K562 (cell line): Measurements from ENCODE around the gene SHANK3. TPM values are rescaled to one million over a fixed set of nuclear protein-coding genes. Genes with fewer than 3 reads are reported as not detected.

Source experiments
- ATAC-seq: fragments of 200-7000 bp; cut with Tn5 transposase; 3 replicates; pipeline ENCODE4 v1.9.1; 2020; ENCODE audit warnings: moderate library complexity
- BruUV-seq: library from RNA; stranded (reverse); fragments of 400-500 nt; replicated peaks from 2 replicates; lab custom pipeline; 2021; lab: Mats Ljungman, UMichigan
- CTCF ChIA-PET: fragments of 300-600 bp; formaldehyde crosslinking; extraction: SDS; loops from one replicate; lab custom pipeline; 2021; ENCODE audit warnings: low intra/inter-chr PET ratio; lab: Yijun Ruan, JAX
- POLR2A ChIA-PET: fragments of 300-600, 350-650 bp; sonication (Branson Sonifier 250); formaldehyde crosslinking; extraction: SDS; loops from one replicate; lab custom pipeline; 2021; ENCODE audit warnings: antibody characterized with exemption, inconsistent platforms; lab: Yijun Ruan, JAX
- DNase-seq, 4 experiments: peaks; one replicate each; pipeline versions ENCODE4 v3.0.0 to v3.0.0-alpha.2; 2011 to 2018; ENCODE audit warnings: low spot score in 3 of 4, mixed read lengths in 3 of 4; ENCODE audit errors: extremely low read depth in 1 of 4
- FAIRE-seq: peaks from 2 replicates; lab custom pipeline; 2011; peaks lifted over from hg19 to GRCh38; lab: Jason Lieb, UNC
- H2AFZ ChIP-seq: 2 replicates; pipeline ENCODE4 v1.6.0; 2011; ENCODE audit warnings: low read depth, low read length, control low read depth, inconsistent platforms
- H3K27ac ChIP-seq: fragments of 200-600 bp; 3 replicates; pipeline ENCODE4 v1.8.0; 2011; ENCODE audit warnings: low read depth, mild to moderate bottlenecking, control low read depth, inconsistent platforms, low read length, moderate library complexity, mixed read lengths; ENCODE audit errors: extremely low read depth
- H3K27me3 ChIP-seq, 2 experiments: fragments of 300-600 bp in 1 of 2; 2 replicates in 1 of 2; 3 replicates in 1 of 2; pipeline versions ENCODE4 v1.6.0 to v1.8.0; 2011; ENCODE audit warnings: inconsistent platforms in 2 of 2, low read length in 2 of 2, mild to moderate bottlenecking in 1 of 2, mixed read lengths in 1 of 2, moderate library complexity in 1 of 2; ENCODE audit not compliant: control insufficient read depth in 2 of 2, insufficient read depth in 2 of 2
- H3K36me3 ChIP-seq: fragments of 300-600 bp; 3 replicates; pipeline ENCODE4 v1.8.0; 2011; ENCODE audit warnings: mild to moderate bottlenecking, low read length, inconsistent platforms; ENCODE audit not compliant: control insufficient read depth, insufficient read depth
- H3K4me1 ChIP-seq, 2 experiments: fragments of 200-600 bp in 1 of 2; replicated peaks in 1 of 2; 2 replicates in 1 of 2; 3 replicates in 1 of 2; pipeline versions ENCODE4 v1.5.1 to v1.8.0; 2011; ENCODE audit warnings: inconsistent platforms in 2 of 2, low read length in 2 of 2, mild to moderate bottlenecking in 1 of 2, mixed read lengths in 1 of 2, moderate library complexity in 1 of 2; ENCODE audit not compliant: control insufficient read depth in 2 of 2, insufficient read depth in 2 of 2
- H3K4me2 ChIP-seq: 2 replicates; pipeline ENCODE4 v1.6.1; 2011; ENCODE audit warnings: low read length, control low read depth, inconsistent platforms, mixed read lengths; ENCODE audit not compliant: insufficient read depth
- H3K4me3 ChIP-seq: fragments of 200-600 bp; sonication (generic), shearing (Covaris generic); 2 replicates; pipeline ENCODE4 v1.5.1; 2016; ENCODE audit warnings: control low read depth, inconsistent platforms
- H3K79me2 ChIP-seq: fragments of 200-600 bp; 3 replicates; pipeline ENCODE4 v1.8.0; 2011; ENCODE audit warnings: low read length, inconsistent platforms; ENCODE audit not compliant: control insufficient read depth, insufficient read depth
- H3K9ac ChIP-seq, 2 experiments: 2 replicates each; pipeline versions ENCODE4 v1.6.0 to v1.6.1; 2011; ENCODE audit warnings: low read depth in 2 of 2, low read length in 2 of 2, control low read depth in 1 of 2, inconsistent platforms in 1 of 2, mild to moderate bottlenecking in 1 of 2, mixed read lengths in 1 of 2; ENCODE audit not compliant: insufficient read depth in 1 of 2
- H3K9me1 ChIP-seq: one replicate; pipeline ENCODE4 v1.6.0; 2011; ENCODE audit warnings: inconsistent platforms, mild to moderate bottlenecking, low read length, moderate library complexity; ENCODE audit not compliant: control insufficient read depth, insufficient read depth
- H3K9me3 ChIP-seq: replicated peaks from 2 replicates; pipeline ENCODE4 v1.5.1; 2011; ENCODE audit warnings: low read depth, low read length, inconsistent platforms; ENCODE audit not compliant: control insufficient read depth, insufficient read depth
- H4K20me1 ChIP-seq: replicated peaks from 2 replicates; pipeline ENCODE4 v1.6.1; 2011; ENCODE audit warnings: low read length, inconsistent platforms, mixed read lengths; ENCODE audit not compliant: control insufficient read depth, insufficient read depth
- CBFA2T2 ChIP-seq: fragments of 450-650 bp; conservative IDR thresholded peaks from 2 replicates; pipeline ENCODE4 v1.6.1; 2017; ENCODE audit warnings: mild to moderate bottlenecking
- CEBPB ChIP-seq: fragments of 450-650 bp; IDR thresholded peaks from 2 replicates; pipeline ENCODE4 v1.6.1; 2016; ENCODE audit warnings: missing genetic modification characterization, missing compliant biosample characterization
- ETV5 ChIP-seq: sonication (generic); formaldehyde crosslinking; IDR thresholded peaks from 2 replicates; pipeline ENCODE4 v1.4.0; 2020; ENCODE audit warnings: low read depth, mild to moderate bottlenecking, missing genetic modification reagents
- FOXM1 ChIP-seq, 2 experiments: fragments of 450-650 bp in 1 of 2; sonication (generic) in 1 of 2; formaldehyde crosslinking in 1 of 2; IDR thresholded peaks; 2 replicates each; pipeline versions ENCODE4 v1.6.1 to v1.9.0; 2017 to 2022; ENCODE audit warnings: low read depth in 2 of 2, mild to moderate bottlenecking in 2 of 2, missing genetic modification reagents in 1 of 2, moderate library complexity in 1 of 2
- GTF3C2 ChIP-seq: IDR thresholded peaks from 3 replicates; pipeline ENCODE4 v1.6.1; 2011; ENCODE audit warnings: borderline replicate concordance, mild to moderate bottlenecking, moderate library complexity; ENCODE audit not compliant: insufficient read length; ENCODE audit errors: extremely low read depth
- HNRNPLL ChIP-seq: fragments of 200-400 bp; formaldehyde crosslinking; IDR thresholded peaks from 2 replicates; pipeline ENCODE4 v1.6.1; 2017; ENCODE audit warnings: low read length, low read depth, mild to moderate bottlenecking; ENCODE audit not compliant: poor library complexity, severe bottlenecking
- IRF2 ChIP-seq: sonication (generic); formaldehyde crosslinking; IDR thresholded peaks from 2 replicates; pipeline ENCODE4 v1.8.1; 2022; ENCODE audit warnings: mild to moderate bottlenecking, missing genetic modification reagents
- KDM2B ChIP-seq: fragments of 250-450 bp; sonication (Bioruptor Pico); IDR thresholded peaks from 2 replicates; pipeline ENCODE4 v1.8.0; 2021; ENCODE audit warnings: mild to moderate bottlenecking, moderate library complexity
- L3MBTL2 ChIP-seq: fragments of 450-650 bp; IDR thresholded peaks from 2 replicates; pipeline ENCODE4 v1.6.1; 2016; ENCODE audit warnings: mild to moderate bottlenecking, moderate library complexity
- SAP30 ChIP-seq: fragments of 200-600 bp; sonication (generic); IDR thresholded peaks from 2 replicates; pipeline ENCODE4 v1.6.1; 2012; ENCODE audit warnings: borderline replicate concordance, low read depth, mild to moderate bottlenecking, moderate library complexity, low read length, control low read depth, inconsistent platforms; ENCODE audit not compliant: insufficient read depth, poor library complexity, severe bottlenecking
- SP1 ChIP-seq: sonication (generic); formaldehyde crosslinking; IDR thresholded peaks from 2 replicates; pipeline ENCODE4 v1.8.1; 2022; ENCODE audit warnings: mild to moderate bottlenecking, missing genetic modification reagents
- STAT5B ChIP-seq: fragments of 250-450 bp; sonication (Bioruptor Pico); IDR thresholded peaks from 2 replicates; pipeline ENCODE4 v1.8.0; 2021; ENCODE audit warnings: mild to moderate bottlenecking, inconsistent platforms
- TEAD4 ChIP-seq, 2 experiments: sonication (generic) in 1 of 2; formaldehyde crosslinking in 1 of 2; IDR thresholded peaks; 2 replicates each; pipeline versions ENCODE4 v1.6.1 to v1.8.0; 2012 to 2022; ENCODE audit warnings: borderline replicate concordance in 1 of 2, inconsistent platforms in 1 of 2, low read length in 1 of 2, mild to moderate bottlenecking in 1 of 2, missing genetic modification reagents in 1 of 2
- WGBS: fragments of 100-300 bp; shearing (Covaris generic); methylation state at CpG from one replicate; pipeline ENCODE4 v1.1.6; 2016; ENCODE audit warnings: low coverage, mixed read lengths; ENCODE audit not compliant: insufficient coverage; ENCODE audit errors: missing lambda C conversion rate; 5-methylcytosine and 5-hydroxymethylcytosine counted together
- in situ Hi-C: fragments of 300-500 bp; cut with MboI; formaldehyde crosslinking; loops from 4 replicates; pipeline ENCODE4 v1.15.0; 2018; ENCODE audit warnings: inconsistent platforms, mixed read lengths
- intact Hi-C: fragments of 100-400 bp; cut with micrococcal nuclease; formaldehyde crosslinking; loops from 2 replicates; pipeline ENCODE4 v1.14.2; 2022
- polyA plus RNA-seq, 8 experiments: library from polyadenylated mRNA; depleted of rRNA in 4 of 8; stranded (reverse) in 5 of 8; unstranded in 3 of 8; fragments of >200 nt; fragmentation: Nextera tagmentation in 2 of 8; fragmentation: Illumina TruSeq in 1 of 8; extraction: Ambion mirVana in 2 of 8; extraction: Trizol in 1 of 8; gene quantifications; 2 replicates each; pipeline versions ENCODE4 v1.2.1 to v1.2.3, GENCODE V29; 2011 to 2014; ENCODE audit warnings: inconsistent platforms in 1 of 8, missing spikeins in 1 of 8
- total RNA-seq, 7 experiments: library from RNA; depleted of rRNA in 6 of 7; stranded (reverse); fragments of >200 nt in 6 of 7; fragmentation: Illumina TruSeq in 2 of 7; extraction: Trizol in 2 of 7; gene quantifications; 2 replicates each; pipeline versions ENCODE4 v1.2.1 to v1.2.3, GENCODE V29; 2011 to 2021; ENCODE audit warnings: low replicate concordance in 1 of 7

SHANK3 gene
- total and polyA plus RNA-seq, 9 of the 15 experiments (the other 6 are each of a cell fraction or from before 2014, with no cell fraction given): 0.01 to 0.07 (median 0.03) TPM; not detected in 6

- Histone ChIP-seq H2AFZ (no peak overlapping the region), H3K36me3 (no peaks in the 10 kb centered on the region), H3K9me3 (no peaks in the 10 kb centered on the region), H3K9ac (no peak overlapping the region), H4K20me1 (peaks cover 2% of the 10 kb centered on the region; the same call in 1 of the 2 replicates), H3K4me3 (no peak overlapping the region), H3K27ac (no peak overlapping the region), H3K27me3 (peaks cover 3 to 26% of the 10 kb centered on the region in 2 experiments; a peak in 3 of 5 replicates), H3K4me2 (no peak overlapping the region), H3K9me1 (no peaks in the 10 kb centered on the region), H3K4me1 (peaks cover 0 to 4% of the 10 kb centered on the region in 2 experiments; a peak in 2 of 5 replicates), H3K79me2 (no peaks in the 10 kb centered on the region)
- WGBS: 4% methylated on average over 3 of the region's 6 CpGs
- ATAC-seq (no peak), FAIRE-seq (no peak), DNase-seq (no peak)
- CTCF ChIA-PET: no interaction called here
- BruUV-seq: no TSS peak
- intact Hi-C loops (no loop called here), in situ Hi-C loops (no loop called here)
- no peak for TF ChIP-seq L3MBTL2
- no peak for TF ChIP-seq HNRNPLL
- TF ChIP-seq ETV5: no peak
- no peak for TF ChIP-seq CBFA2T2
- no peak for TF ChIP-seq KDM2B (CRISPR knock-in tag)
- TF ChIP-seq IRF2 (CRISPR knock-in tag): no peak
- TF ChIP-seq CEBPB (tag): no peak
- POLR2A ChIA-PET: no interaction called here
Measured at GRCh38 chr22:50710221-50710620, 37.6 kb downstream of the SHANK3 start.

- peaks cover 2% of the 10 kb centered on the region; the same call in 1 of the 2 replicates for H4K20me1 ChIP-seq
- H3K9me3 ChIP-seq: no peaks in the 10 kb centered on the region
- no peak overlapping the region for H3K4me2 ChIP-seq
- ATAC-seq (no peak), FAIRE-seq (no peak), DNase-seq (no peak)
- no peak overlapping the region for H3K9ac ChIP-seq
- intact Hi-C loops: no loop called here
- no peak overlapping the region for H3K27ac ChIP-seq
- H2AFZ ChIP-seq: no peak overlapping the region
- ChIA-PET POLR2A (no interaction called here), CTCF (no interaction called here)
- WGBS: 46% methylated on average over 31 of the region's 38 CpGs
- BruUV-seq: no TSS peak
- in situ Hi-C loops: no loop called here
- no peaks in the 10 kb centered on the region for H3K9me1 ChIP-seq
- no peak overlapping the region for H3K4me3 ChIP-seq
- H3K27me3 ChIP-seq: peaks cover 3 to 30% of the 10 kb centered on the region in 2 experiments; a peak in 3 of 5 replicates
- no peaks in the 10 kb centered on the region; a peak in 1 of 5 replicates for H3K4me1 ChIP-seq
- no peaks in the 10 kb centered on the region for H3K36me3 ChIP-seq
- no peaks in the 10 kb centered on the region for H3K79me2 ChIP-seq
- TF ChIP-seq GTF3C2 (no peak), FOXM1 (IDR thresholded peaks at IDR 0.05; ENCODE audit: low read depth) (no peak), FOXM1 (CRISPR knock-in tag; IDR thresholded peaks at IDR 0.05; ENCODE audit: low read depth) (no peak), SAP30 (no peak), STAT5B (CRISPR knock-in tag) (no peak), TEAD4 (IDR thresholded peaks at IDR 0.05; ENCODE audit: low read length) (no peak), TEAD4 (CRISPR knock-in tag; IDR thresholded peaks at IDR 0.05; ENCODE audit: borderline replicate concordance) (no peak), SP1 (CRISPR knock-in tag) (no peak)
Measured at GRCh38 chr22:50710886-50711285, 38.3 kb downstream of the SHANK3 start.
